Left ventricle myocardium inferior (tissue), 1 donor: ENCODE results near the gene PLXNA2. TPM values are rescaled to one million over a fixed set of nuclear protein-coding genes. Genes with fewer than 3 reads are reported as not detected.
A peak's percentile ranks its signal among the peaks of the same experiment; 100 is the strongest.

Experiments
- DNase-seq: peaks from one replicate; pipeline ENCODE4 v3.0.0-alpha.2; 2020
- H3K27ac ChIP-seq: fragments of 200-600 bp; replicated peaks from 2 replicates; pipeline ENCODE4 v1.8.0; 2021
- H3K27me3 ChIP-seq: fragments of 200-600 bp; 2 replicates; pipeline ENCODE4 v1.8.0; 2021; ENCODE audit warnings: low read depth
- H3K36me3 ChIP-seq: fragments of 200-600 bp; 2 replicates; pipeline ENCODE4 v1.8.0; 2021
- H3K4me1 ChIP-seq: fragments of 200-600 bp; 2 replicates; pipeline ENCODE4 v1.8.0; 2021
- H3K4me3 ChIP-seq: fragments of 200-600 bp; 2 replicates; pipeline ENCODE4 v1.8.0; 2021; ENCODE audit warnings: mild to moderate bottlenecking, moderate library complexity
- H3K9me3 ChIP-seq: fragments of 200-600 bp; replicated peaks from 2 replicates; pipeline ENCODE4 v1.8.0; 2021
- intact Hi-C: fragments of 100-400 bp; cut with micrococcal nuclease; formaldehyde crosslinking; loops from one replicate; pipeline ENCODE4 v1.11.0; 2022
- total RNA-seq: library from RNA; stranded (reverse); fragmentation: NEBNext Ultra II Directional; extraction: Animal tissue kit (Norgen Biotek cat#: 25700); gene quantifications from one replicate; pipeline ENCODE4 v1.2.1, GENCODE V29; 2021
- TF ChIP-seq, protein P1 (sequence below): fragments of 200-600 bp; IDR thresholded peaks from 2 replicates; pipeline ENCODE4 v1.8.0; 2021; ENCODE audit warnings: antibody characterized with exemption, mild to moderate bottlenecking, borderline replicate concordance
- donor health status: DM: no; HTN: yes; CAD: no; lungs with severe emphysema.

Gene PLXNA2
- total RNA-seq, 1 donor from 2014 or later, result 29.1 TPM

DNA sequence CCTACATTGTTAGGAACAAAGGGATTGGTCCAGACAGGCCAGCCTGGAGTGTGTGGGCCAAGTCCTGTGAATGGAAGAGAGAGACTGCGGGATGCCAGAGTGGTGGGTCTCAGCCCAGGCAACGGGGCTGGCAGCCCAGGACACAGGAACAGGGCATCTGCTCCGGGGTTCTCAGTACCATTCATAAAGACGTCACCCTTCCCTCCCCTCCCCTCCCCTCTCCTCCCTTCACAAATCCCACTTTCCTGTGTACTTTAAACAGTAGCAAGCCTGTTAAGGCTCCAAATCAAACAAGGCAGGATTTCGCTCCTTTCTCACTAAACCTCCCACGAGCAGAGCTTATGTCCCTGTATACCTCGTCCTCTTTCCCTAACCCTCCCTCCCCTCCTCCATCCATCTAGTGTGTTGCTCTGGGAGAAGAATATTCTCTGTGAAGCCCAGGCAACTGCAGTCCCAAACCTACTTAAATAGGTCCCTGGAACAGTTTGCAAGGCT, 4.2 kb upstream of the PLXNA2 start:
- Histone ChIP-seq H3K4me3 (no peak overlapping the region), H3K4me1 (peaks cover 39% of the 10 kb centered on the region), H3K36me3 (no peaks in the 10 kb centered on the region), H3K27ac (no peak overlapping the region), H3K27me3 (peaks cover 29% of the 10 kb centered on the region), H3K9me3 (no peaks in the 10 kb centered on the region)
- intact Hi-C loops, result loop anchor here (10.0 kb wide), 1 partner anchor 224 kb away; no protein-coding TSS in a partner anchor
- TF ChIP-seq, protein P1, sequence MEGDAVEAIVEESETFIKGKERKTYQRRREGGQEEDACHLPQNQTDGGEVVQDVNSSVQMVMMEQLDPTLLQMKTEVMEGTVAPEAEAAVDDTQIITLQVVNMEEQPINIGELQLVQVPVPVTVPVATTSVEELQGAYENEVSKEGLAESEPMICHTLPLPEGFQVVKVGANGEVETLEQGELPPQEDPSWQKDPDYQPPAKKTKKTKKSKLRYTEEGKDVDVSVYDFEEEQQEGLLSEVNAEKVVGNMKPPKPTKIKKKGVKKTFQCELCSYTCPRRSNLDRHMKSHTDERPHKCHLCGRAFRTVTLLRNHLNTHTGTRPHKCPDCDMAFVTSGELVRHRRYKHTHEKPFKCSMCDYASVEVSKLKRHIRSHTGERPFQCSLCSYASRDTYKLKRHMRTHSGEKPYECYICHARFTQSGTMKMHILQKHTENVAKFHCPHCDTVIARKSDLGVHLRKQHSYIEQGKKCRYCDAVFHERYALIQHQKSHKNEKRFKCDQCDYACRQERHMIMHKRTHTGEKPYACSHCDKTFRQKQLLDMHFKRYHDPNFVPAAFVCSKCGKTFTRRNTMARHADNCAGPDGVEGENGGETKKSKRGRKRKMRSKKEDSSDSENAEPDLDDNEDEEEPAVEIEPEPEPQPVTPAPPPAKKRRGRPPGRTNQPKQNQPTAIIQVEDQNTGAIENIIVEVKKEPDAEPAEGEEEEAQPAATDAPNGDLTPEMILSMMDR, result no peak
- no peak for DNase-seq

DNA sequence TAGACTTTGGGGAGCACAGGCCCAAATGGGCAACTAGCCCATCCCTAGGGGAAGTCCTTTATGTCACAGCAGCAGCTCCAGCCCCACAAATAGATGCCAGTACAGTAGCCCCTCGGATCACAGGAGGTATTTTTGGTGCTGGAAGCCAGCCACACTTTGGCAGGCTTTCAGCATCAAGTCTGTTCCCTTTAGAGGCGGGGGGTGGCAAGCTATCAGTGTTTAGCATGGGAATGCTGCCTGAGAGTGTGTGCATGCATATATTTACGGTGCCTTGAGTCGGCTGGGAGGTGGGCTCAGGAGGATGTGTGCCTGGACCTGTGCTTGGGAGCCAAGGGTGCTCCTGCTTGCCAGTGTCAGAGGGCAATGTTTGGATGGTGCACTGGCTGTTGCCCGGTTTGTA, 3.5 kb upstream of the PLXNA2 start:
- TF ChIP-seq, protein P1, result no peak
- peaks cover 23% of the 10 kb centered on the region for H3K27me3 ChIP-seq
- intact Hi-C loops, result loop anchor here (10.0 kb wide), 1 partner anchor 223 kb away; no protein-coding TSS in a partner anchor
- H3K36me3 ChIP-seq, result no peaks in the 10 kb centered on the region
- H3K4me3 ChIP-seq, result no peak overlapping the region
- H3K4me1 ChIP-seq, result peaks cover 44% of the 10 kb centered on the region
- no peaks in the 10 kb centered on the region for H3K9me3 ChIP-seq
- no peak for DNase-seq
- H3K27ac ChIP-seq, result no peak overlapping the region

GRCh38 chr1:208245185-208245705, 1.1 kb upstream of the PLXNA2 start:
- peak; percentile 88 for DNase-seq
- H3K9me3 ChIP-seq, result no peaks in the 10 kb centered on the region
- H3K27ac ChIP-seq, result peak overlapping the region; percentile 95
- peaks cover 60% of the 10 kb centered on the region for H3K4me1 ChIP-seq
- peak overlapping the region; percentile 94 for H3K4me3 ChIP-seq
- TF ChIP-seq, protein P1, result peak; percentile 90
- no peaks in the 10 kb centered on the region for H3K36me3 ChIP-seq
- no peaks in the 10 kb centered on the region for H3K27me3 ChIP-seq
- intact Hi-C loops, result loop anchor here (10.0 kb wide), 1 partner anchor 220 kb away; no protein-coding TSS in a partner anchor

DNA sequence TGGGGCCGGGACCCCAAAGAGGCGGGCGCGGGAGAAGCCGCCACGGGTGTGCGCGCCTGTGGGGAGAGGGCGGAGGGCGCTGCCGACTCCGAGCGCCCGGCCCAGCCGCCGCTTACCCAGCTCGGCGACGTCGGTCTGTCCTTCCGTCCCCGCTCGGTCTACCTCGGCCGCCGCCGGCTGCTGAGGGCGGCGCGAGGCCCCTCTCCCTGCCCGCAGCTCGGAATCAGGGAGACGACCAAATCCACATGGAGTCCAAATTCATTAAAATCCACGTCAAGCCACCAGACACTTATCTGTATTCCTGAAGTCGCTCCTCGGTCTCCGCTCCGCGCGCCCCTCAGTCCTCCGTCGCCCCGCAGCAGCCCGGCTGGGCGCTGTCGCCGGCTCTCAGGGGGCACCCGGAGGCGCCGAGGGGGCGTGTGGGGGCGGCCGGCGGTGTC, 637 bp downstream of the PLXNA2 start:
- no peak for DNase-seq
- TF ChIP-seq, protein P1, result no peak

GRCh38 chr1:208242941-208243526, 1.1 kb downstream of the PLXNA2 start:
- Histone ChIP-seq H3K27ac (peak overlapping the region; percentile 95), H3K4me1 (peaks cover 79% of the 10 kb centered on the region), H3K4me3 (peak overlapping the region; percentile 94), H3K9me3 (no peaks in the 10 kb centered on the region), H3K36me3 (no peaks in the 10 kb centered on the region), H3K27me3 (no peaks in the 10 kb centered on the region)
- no peak for DNase-seq
- TF ChIP-seq, protein P1, result no peak
- intact Hi-C loops, result loop anchor here (10.0 kb wide), 1 partner anchor 218 kb away; no protein-coding TSS in a partner anchor

More for the DNA sequence above, 637 bp downstream of the PLXNA2 start:
- H3K4me3 ChIP-seq, result peak overlapping the region; percentile 94
- no peaks in the 10 kb centered on the region for H3K27me3 ChIP-seq
- no peaks in the 10 kb centered on the region for H3K36me3 ChIP-seq
- peaks cover 76% of the 10 kb centered on the region for H3K4me1 ChIP-seq
- H3K9me3 ChIP-seq, result no peaks in the 10 kb centered on the region
- peak overlapping the region; percentile 95 for H3K27ac ChIP-seq
- intact Hi-C loops, result loop anchor here (10.0 kb wide), 1 partner anchor 219 kb away; no protein-coding TSS in a partner anchor
